Stimulated activated CD8-positive, alpha-beta memory T cell treated with anti-CD3 and anti-CD28 coated beads, Interleukin-12 subunit alpha, Interleukin-12 subunit beta, amount 100 ng/mL, for 4 hours (primary cell): ENCODE data around the gene PRCC.
"Not testable (repeated sequence)": the region's sequence is repeated elsewhere in the genome, so short reads cannot be mapped to it uniquely, and the experiment has no call there.

Source experiments
- DNase-seq: peaks from one replicate; pipeline ENCODE4 v3.0.0-alpha.2; 2020; ENCODE audit warnings: low read depth

Gene PRCC

GRCh38 chr1:156744344-156744743, 23.0 kb upstream of the PRCC start:
- no peak for DNase-seq

DNA sequence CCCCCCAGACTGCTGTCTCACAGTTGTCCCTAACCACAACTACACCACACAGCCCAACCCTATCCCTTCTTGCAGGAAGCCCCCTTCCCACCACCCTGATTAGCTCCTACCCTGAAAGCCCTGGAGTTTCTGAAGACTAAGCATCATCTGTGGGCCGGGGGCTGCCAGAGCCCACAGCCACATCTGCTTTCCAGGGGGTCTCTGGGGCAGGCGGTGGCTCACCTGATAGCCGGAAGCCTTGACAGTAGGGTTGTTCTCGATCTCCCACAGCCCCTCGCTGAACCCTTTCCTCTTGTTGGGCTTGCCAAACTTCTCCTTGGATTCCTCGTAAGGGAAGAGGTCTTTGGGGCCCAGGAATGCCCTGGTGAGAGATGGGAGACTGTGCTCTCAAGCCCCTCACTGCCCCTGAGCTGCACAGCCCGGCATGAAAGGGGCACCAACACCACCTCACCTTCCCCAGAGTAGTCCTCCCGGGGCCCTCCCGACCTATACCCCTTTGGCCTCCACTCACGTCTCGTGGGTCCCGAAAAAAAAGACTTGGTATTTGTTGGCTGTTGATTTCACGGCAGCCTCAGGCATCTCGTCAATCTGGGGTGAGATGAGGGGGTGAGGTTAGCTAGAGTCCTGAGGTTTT, 22.4 kb upstream of the PRCC start:
- no peak for DNase-seq

GRCh38 chr1:156745881-156746280, 21.5 kb upstream of the PRCC start:
- DNase-seq, result no peak

DNA sequence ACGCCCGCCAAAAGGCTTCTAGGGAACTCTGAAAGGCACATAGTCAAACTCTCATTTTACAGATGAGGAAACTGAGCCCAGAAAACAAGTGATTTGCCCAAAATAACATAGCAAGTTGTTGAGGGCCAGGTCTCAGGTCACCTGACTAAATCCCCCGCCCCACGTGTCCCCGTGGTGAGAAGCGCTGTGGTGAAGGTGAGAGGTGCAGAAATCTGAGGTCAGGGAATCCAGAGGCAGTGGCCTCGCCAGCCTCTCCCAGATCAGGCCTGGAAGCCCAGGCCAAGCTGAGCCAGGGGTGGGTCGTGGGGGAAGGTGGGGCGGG, 21.0 kb upstream of the PRCC start:
- DNase-seq, result no peak

DNA sequence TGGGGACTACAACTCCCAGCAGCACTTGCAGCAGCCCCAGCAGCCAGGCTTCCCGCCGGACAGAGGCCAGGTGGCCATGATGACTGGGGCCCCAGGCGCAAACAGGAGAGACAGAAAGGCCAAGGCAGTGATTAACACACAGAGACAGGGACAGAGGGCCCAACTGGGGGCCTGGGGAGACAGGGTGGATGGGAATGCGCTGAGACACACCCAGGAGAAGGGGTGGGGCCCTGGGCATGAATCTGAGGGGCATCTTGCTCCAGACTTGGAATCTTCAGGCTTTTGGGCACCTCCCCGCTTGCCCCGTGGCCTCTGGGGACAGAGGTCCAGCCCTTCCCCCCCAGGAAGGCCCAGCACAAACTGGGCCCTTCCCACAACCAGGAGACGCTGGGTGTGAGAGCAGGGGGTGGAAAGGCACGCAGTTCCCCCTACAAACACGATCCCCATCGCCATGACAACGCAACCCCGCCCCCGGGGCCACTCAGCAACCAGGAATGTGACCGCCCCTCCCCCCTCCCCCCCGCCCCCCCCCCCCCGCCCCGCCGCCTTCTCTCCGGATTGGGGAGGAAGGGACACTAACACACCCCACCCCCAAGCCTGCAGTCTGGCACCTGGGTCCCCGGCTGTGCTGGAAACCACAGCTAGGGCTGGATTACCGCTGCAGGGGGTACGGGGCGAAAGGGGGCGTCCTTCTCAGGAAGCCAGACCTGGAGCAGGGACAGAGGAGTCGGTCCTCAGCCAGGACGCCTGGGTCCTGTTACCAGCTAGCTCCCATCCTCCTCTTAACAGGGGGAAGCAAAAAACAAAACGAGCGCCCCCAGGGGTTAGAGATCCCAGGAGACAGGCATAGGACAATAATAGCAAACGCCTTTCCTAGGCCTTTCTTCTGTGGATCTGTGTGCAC, 20.4 kb upstream of the PRCC start:
- DNase-seq, result peak; percentile 48

DNA sequence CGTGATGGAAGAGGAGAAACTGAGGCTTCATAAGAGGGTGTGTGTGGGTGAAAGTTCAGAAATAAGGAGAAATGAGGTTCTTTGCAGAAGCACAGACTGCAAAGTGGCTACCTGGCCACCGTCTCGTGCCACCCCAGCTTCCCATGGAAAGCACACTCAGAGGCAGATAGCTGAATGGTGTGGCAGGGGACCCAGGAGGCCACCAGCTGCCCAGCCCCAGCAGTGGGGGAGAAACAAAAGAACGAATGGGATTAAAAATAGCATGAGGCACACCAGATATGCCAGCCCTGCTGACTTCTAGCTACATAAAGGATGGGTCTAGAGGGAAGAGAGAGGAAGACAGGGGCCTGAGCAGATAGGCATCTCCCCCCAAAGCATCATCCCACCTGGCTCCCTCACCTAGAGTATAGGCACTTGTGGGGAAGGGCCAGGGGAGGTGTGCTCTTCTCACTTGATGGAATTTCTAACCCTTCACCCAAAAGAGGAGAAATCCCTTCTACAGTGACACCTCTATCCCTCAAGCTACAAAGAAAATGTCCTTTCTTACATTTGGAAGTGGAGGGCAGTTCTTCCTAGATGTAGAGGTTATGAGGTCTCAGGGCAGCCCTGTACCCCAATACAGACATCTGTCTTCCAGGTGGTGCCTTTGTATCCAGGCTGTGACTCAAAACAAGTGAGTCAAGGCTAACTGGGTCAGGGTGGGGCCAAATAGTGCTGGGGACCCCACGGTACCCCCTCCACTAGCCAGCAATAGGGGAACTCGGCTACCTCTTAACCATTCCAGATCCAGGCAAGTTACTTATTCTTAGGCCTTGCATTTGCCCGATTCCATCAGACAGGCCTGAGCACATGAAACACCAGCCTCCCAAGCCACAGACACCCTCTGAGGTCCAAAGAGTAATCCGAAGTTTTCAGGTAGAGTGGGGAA, 19.3 kb upstream of the PRCC start:
- no peak for DNase-seq

DNA sequence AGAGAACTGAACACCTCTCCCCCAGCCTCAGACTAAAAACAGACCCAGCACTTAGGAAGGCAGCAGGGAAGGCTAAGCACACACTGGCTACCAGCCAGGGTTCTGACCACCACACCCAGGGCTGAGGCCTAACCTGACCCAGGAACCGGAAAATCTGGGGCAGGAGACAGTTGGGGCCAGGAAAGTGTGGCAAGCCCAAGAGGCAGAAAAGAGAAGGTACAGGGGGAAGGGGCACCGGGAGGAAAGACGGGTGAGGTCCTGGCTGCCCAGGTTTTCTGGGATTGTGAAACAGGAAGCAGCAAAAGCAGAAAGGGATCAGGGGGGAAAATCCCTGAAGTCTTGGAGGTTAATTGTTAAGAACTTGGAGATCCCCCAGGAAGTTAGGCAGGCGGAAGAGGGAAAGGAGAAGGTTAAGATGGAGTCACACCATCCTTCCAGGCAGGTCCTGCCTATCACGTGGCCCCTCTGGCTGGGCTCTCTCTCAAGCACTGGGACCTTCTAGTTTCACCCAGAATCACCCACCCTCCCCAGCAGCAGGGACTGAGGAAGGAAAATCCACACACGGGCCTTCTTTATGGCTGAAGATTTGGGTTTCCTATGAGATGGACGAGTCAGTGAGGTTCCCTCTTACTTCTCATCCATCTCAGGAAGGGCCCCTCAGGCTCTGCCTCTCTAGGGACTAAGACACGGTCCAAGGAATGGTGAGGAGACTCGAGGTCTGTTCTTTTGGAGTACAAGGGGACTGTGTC, 18.5 kb upstream of the PRCC start:
- no peak for DNase-seq

DNA sequence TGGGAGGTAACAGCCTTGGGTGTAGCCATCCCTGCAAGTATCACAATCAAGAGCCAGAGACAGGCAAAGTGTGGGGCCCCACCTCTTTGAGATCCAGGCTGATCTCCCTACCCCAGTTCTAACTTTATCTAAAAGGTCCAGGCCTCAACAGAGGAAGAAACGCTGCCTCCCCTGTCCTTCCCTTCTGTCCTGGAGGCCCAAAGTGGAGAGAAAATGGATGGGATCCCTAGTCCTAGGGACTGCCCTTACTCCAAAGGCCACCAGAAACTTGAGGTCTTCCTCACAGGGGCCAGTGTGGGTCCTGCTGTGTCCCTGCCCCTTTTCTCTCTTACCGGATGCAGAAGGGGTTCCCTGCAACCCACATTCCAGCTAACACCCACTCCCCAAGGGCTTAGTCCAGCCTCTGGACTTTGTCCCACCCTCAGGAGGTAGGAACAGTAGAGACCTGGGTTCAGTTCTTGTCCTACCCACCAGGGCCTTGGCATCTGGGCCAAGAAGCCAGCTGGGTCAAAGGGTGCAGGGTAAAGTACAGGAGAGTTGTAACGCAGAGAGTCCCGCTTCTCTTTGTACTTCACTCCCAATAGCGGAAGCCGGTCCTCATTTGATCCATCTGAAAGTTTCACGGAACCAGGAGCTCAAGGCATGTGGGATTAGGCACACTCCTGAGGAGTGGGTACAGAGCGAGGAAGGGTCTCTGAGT, 17.8 kb upstream of the PRCC start:
- DNase-seq, result no peak

- peak; percentile 41 for DNase-seq
Measured at GRCh38 chr1:156750191-156750672, 17.1 kb upstream of the PRCC start.

GRCh38 chr1:156750711-156751450, 16.5 kb upstream of the PRCC start:
- peak; percentile 33 for DNase-seq

- no peak for DNase-seq
Measured at GRCh38 chr1:156751451-156751756, 15.9 kb upstream of the PRCC start, which contains the start of gene HDGF. HDGF (minus strand) TSS chr1:156751675; CDS start chr1:156751429, 246 bp downstream.

DNA sequence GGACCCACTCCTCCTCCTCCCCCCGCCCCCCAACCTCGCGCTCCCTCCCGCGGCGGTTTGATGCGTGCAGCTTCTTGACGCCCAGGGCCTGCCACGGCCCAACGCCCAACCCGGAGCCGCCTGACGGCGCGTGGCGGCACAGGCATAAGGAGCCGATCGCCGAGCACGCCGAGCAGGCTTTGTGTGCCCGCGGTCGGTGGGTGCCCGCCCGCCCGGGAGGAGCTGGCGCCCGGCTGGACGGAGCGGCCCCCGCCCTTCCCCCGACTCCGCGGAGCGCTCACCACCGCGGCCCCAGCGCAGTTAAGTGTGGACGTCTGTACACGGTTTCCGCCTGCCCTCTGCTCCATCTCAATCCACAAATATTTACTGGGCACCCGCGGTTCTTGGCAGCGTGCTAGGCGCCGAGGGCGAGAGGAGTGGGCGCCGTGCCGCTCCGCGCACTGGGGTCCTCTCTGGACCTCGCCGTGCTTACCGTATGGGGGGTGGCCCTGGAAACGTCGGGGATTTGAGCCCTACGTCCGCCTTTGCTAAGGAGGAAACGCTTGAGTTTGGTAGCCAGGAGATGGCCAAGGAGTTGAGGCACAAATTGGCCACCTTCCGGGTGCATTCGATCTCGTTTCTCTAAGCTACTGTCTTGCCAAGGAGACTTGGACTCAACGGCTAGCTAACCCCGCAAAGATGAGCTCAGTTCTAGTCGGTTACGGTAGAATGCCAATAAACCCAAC, 15.4 kb upstream of the PRCC start:
- peak; percentile 98 for DNase-seq

DNA sequence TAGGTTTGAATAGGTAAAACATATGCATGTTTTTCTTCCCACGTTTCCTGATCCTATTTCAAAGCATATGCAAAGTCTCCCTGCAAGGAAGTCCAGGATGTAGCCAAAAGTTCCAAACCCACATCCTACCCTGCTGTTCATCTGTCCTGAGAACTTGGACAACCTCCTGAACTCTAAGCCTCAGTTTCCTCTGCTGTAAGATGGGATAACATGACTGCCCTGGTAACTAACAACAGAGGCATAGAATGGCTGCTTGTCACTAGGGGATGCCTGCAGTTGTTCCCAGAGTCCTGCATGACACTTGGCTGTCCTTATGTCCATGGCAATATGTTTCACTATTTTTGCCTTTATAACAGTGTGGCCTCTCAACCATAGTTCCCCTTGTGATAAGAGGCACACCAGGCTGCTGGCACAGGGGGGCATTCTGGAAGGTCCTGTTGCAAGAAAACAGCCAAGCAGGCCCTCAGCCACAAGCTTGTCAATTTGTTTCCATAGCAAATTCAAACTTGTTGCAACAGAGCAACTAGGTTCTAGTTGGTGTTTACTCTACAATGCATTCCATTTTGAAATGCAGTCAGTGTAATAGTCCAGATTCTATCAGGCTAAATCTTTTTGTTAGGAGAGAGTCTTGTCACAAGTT, 14.4 kb upstream of the PRCC start:
- no peak for DNase-seq

DNA sequence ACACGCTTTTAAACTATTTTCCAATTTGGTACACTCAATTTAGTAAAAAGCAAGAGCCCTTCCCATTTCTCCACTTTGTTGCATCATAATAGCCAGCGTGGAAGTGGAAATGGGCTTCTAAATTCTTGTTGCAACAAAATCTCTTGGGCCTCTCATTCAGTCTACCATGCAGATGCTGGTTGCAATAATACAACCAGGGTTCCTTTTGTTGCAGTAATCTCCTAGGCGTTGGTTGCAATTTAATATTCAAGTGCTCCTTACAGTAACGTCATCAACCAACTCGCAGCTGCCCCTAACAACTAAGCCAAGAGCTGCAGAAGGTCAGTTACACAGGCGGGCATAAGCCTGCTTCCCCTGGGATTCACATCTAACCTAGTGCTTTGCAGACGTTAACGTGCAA, 13.1 kb upstream of the PRCC start:
- no peak for DNase-seq

DNA sequence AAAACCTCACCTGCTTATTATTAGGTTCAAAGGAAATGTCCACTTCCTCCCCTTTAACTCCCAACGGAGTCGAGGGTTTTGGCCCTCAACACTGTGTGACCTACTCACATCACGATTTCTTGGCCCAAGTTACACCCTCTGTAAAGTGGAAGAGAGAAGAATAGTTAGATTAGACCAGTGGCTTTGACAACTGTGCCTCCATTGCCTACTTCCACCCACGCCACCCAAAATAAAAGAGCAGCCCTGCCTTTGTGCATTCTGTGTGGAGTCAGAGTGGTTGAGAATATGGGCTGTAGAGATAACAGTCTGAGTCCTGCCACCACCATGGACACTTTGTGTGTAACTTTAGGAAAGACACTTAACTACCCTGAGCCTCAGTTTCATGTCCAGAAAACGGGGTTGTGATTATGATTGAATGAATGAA, 11.8 kb upstream of the PRCC start:
- no peak for DNase-seq

GRCh38 chr1:156756355-156756754, 11.0 kb upstream of the PRCC start:
- no peak for DNase-seq

- not testable (repeated sequence) for DNase-seq
Measured at GRCh38 chr1:156757572-156758253, 9.6 kb upstream of the PRCC start.

DNA sequence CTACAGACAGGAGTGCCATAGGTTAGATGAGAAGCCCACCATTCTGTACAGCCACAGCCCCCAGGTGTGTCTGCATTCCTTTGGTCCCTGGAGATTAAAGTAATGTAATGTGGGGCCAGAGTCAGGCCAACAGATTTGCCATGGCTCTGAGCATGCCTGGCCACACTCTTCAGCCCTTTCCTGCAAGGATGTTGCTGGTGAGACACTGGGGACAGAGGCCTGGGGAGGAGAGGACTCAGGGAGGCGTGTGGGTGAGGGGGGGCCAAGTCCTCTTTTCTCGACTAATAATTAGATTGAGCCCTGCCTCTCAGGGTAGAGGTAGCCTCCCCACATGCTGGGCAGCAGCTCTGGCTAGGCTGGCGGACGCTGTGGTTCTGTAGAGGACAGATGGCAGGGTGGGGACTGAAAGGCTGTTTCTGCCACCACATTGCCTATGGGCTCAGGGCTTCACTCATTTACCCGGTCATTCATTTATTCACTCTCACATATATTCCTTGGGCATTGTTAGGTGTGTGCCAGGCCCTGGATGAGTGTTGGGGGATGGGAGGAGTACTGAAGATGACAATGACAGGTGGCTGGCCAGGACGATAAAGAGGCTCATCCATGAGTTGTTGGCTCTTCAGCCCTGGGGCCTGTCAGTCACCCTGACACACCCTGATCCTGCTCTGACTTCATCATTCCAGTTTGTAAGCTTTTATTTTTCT, 7.1 kb upstream of the PRCC start:
- DNase-seq, result no peak
